GM18907 (cell line): ENCODE results near the gene FRYL.

Source experiments
- ATAC-seq: cut with Tn5 transposase; IDR thresholded peaks from one replicate; pipeline ENCODE4 v1.9.1; 2021; ENCODE audit warnings: mild to moderate bottlenecking, moderate library complexity; ENCODE audit not compliant: unreplicated experiment

Gene FRYL

DNA sequence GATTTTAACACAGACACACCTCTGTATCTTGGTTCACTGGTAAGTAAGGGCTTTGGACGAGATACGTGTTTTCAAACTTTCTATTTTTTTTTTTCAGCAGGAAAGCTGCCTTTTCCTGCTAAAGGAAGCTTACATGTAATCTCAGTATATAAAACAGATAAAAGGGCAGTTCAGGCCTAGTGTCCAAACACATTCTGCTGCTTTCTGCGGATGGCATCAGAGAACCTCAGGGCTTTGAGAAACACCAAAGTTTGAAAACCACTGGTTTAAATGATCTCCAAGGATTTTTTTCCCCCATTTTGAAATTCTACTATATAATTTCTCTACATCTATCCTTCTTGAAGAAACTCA is 214.1 kb downstream of the FRYL start:
- no peak for ATAC-seq

GRCh38 chr4:48565362-48566033 is 214.6 kb downstream of the FRYL start:
- no peak for ATAC-seq

DNA sequence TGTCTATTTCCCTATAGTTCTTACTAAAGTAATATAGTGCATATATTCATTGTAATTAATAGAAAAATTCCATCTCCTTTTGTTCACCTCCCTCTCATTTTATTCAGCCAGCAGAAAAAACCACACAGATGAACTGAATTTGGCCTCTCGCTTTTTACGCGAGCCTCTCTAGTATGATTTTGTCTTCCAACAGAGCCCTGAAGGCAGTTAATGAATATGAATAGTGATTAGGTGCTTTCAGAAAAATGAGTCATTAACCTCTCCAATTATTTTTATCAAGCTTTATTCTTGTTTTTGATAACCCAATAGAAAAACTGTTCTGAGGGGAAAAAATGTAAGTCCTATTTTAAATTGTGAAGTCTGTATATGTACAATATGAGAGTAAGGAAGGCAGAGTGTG is 215.9 kb downstream of the FRYL start:
- ATAC-seq: no peak

GRCh38 chr4:48558819-48559218 is 221.3 kb downstream of the FRYL start:
- ATAC-seq: no peak

GRCh38 chr4:48558026-48558425 is 222.1 kb downstream of the FRYL start:
- no peak for ATAC-seq

DNA sequence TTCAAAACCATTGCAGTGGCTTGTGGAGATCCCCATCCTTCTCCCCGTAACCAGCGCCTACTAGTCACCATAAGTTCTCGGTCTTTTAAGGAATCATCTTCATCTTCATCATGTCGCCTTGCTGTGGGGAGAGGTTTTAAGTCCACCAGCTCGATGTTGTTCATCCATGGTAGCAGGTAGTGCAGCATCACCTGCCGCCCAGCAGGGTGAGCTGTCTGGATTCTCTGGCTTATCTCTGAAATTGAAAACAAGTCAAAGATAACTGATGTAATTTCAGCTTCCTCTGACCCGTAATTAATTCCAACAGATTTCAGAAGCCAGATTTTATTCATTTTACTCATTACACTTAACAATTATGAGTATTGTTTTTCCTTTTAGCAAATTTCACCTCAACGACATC is 222.6 kb downstream of the FRYL start:
- ATAC-seq: no peak

DNA sequence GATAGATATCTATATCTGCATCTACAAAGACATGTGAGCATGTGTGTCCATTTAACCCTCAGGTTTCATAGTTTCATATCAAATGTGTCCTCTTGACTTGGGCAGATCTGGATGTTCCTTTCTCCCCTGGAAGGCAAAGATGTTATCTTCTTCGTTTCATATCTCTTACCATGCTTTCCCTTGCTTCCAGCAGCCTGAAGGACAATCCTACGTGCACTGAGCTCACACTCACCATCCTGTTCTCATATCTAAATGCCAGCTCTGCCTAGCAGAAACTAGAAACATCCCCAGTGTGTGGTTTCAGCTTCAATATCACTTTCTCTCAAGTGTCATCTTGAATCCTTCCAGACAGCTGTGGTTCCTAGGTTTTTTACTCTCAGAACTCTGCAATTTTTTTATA is 223.8 kb downstream of the FRYL start:
- ATAC-seq: no peak

GRCh38 chr4:48554606-48555005 is 225.5 kb downstream of the FRYL start:
- ATAC-seq: no peak

DNA sequence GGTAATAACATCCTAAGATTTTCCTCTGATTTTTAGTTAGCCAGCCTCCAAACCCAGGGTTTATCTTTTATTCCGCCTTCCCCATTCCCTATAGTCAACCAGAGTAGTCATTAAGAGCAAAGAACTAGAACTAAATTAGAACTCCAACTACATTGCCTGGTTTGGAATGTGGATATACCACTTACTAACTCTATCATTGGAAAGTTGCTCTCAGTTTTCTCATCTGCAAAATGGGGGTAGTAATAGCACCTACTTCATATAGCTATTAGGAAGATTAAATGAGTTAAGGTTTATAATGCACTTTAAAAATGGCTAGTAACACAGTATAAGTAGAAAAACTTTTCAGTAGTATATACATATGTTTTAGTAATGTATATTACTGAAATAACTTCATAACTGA is 226.4 kb downstream of the FRYL start:
- ATAC-seq: no peak

DNA sequence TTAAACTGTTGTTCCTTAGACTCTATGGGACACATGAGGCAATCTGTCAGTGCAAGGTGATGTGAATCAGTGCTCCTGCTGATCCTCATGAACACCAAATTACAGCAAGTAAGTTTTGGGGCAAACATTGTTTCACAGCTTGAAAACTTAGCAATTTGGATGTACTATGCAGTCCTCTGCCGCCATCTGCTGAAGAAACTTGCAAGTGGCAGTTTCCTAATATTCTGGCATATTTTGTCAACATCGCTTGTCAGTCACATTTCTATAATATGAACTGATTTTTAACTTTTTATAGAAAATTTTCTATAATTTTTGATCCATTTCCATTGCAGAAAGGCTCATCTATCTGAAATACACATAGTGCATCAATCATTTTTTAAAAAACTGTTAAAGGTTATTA is 233.7 kb downstream of the FRYL start:
- ATAC-seq: no peak

- ATAC-seq: no peak
Measured at GRCh38 chr4:48543796-48544195, 236.3 kb downstream of the FRYL start.

DNA sequence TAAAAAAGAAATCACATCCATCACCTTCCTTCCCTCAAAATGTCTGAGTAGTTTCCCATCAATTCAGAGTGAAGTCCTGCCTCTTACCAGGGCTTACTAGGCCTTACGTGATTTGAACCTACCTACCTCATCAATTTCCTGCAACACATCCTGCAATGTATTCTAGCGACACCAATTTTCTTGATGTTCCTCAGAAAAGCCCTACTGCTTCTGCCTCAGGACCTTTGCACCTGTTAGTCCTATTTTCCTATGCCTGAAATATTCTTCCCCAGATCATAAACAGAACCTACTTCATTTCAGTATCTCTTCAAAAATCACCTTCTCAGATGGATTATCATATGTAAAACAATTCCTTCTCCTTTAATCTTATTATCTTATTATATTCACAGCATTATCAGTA is 237.2 kb downstream of the FRYL start:
- ATAC-seq: no peak

GRCh38 chr4:48539597-48539996 is 240.5 kb downstream of the FRYL start:
- no peak for ATAC-seq

DNA sequence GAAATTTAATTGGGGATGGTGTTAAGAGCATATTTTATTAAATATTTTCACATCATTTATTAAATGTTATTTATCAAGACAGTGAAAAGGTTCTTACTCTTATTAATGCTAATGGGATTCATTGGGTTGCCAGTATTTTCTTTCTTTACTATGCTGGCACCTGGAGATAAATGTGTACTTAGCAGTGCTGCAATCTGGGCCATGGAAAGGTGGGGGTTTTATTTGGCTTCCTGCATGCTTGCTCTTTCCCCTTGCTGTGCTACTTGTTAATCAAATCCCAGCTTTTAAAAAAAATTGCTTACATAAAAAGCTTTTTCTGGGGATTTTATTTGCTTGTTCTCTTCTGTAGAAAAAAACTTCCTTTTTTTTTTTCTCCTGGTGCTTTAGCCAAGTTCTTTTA is 241.7 kb downstream of the FRYL start:
- ATAC-seq: no peak

DNA sequence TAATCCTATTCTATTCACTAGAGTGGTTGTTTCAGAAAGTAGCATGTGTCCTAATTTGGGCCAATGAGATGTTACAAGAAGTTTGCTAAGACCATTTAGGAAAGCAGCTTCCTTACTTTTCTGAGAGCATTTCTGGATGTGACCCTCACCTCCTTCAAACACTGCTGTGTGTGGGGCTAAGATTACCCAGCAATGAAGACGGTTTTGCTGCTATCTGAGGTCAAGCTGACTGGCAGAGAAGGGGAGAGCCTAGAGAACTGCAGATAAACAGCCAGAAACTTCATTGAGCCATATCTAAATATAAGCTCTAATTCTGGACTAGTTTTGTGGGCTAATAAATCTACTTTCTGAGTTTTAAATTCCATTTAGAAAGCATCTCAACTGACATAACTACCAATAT is 253.7 kb downstream of the FRYL start:
- ATAC-seq: no peak

DNA sequence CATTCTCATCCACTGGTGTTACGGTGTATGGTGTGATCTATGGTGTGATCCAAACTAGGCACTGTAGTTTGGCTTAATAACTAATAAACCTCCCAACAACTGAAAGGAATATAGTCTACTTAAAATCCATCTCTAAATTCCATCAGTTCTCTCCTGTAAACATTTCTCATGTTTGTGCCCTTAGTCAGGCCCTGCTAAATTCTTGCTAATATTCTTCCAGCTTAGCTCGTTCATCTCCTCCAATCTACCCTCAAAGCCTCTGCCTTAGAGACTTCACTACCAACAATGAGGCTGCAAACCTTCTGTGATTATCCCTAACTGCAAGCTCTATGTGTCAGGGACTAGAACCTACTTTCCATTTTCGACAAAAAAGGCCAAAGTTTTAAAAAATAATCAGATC is 261.9 kb downstream of the FRYL start:
- no peak for ATAC-seq

DNA sequence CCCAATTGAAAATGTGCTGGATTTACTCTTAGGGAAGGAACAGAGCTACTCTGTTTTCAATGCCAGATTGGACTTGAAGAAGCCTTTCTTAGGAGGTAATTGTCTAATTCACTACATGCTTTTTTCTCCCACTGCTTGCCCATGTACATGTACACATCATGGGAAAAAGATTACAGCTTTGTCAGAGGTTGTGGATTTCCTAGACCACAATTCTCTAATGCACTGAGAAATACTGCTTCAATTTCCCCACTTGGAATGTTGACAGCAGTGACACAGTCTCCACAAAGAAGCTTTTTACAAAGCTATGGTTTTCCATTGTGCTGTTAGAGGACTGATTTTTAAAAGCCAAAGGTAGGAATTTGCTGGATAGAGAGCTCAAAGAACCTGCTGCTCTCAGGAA is 270.5 kb downstream of the FRYL start:
- no peak for ATAC-seq

GRCh38 chr4:48506716-48507115 is 273.4 kb downstream of the FRYL start:
- no peak for ATAC-seq

- no peak for ATAC-seq
Measured at GRCh38 chr4:48504352-48504751, 275.7 kb downstream of the FRYL start.

DNA sequence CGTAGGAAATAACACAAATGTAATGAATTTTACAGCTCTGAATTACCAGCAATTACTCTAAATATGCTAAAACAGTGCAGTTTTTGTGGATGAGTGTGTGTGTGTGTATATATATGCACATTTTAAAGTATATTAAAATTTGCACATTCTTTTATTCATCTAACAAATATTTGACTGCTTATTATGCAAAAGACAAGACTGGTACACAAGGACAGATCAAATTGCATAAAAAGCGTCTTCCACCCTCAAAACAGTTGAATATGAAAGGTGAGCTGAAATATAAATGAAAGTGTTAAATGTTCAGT is 276.1 kb downstream of the FRYL start:
- ATAC-seq: no peak

DNA sequence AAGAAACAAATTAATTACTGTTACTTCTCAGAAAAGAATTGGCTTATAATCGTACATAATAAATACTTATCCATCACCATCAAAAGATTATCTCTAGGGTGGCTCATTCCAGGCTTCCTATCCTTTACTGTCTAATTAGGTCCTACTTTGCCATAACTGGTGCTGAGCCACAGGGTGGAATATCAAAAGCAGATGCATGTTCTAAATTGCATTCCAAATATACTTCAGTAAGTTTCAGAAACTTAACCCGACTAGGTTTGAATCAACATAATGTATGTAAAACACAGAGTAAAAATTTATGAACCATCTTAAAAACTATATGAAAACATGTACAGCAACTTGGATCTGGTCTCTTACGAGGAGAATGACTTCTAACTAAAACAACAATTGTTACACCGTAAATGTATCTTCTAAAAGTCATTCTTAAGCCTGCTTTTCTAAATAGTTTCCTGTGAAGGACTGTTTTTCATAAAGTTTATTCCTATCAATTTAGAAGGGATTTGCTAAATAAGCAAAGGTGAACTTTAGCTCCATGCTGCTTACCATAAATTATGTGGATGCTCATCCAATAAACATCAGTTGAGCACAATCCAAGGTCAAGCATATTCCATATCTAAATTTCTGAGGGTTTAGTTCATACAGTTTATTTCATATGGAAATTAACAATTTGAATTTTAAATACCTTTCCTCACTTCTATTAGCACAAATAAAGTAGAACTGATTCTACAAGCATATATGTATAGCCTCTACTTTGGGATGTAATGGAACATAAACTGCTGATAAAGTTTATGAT is 276.6 kb downstream of the FRYL start:
- no peak for ATAC-seq

DNA sequence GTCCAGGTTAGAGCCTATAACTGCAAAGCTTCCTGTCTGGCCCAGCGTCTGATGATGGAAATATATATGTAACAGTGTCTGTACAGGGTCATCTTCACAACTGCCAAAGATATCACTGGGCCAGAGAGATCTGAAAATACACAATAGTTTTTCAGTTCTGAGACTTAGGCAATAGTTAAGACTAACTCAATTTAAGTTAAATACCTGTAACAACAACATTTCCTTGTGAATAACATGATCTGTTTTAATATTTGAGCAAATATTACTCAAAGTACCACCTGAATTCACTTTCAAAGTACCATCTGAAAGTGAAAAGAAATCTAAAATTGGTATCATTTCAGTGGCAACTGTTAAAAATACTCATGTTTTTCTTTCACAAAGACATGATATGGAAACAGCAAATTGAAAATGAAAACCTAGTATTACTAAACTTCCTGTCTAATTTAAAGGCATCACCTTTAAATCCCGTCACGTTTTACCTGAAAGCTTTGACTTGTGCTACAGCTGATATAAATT is 280.5 kb downstream of the FRYL start:
- ATAC-seq: peak; percentile 80

- no peak for ATAC-seq
Measured at GRCh38 chr4:48498895-48499294, 281.2 kb downstream of the FRYL start.
